ENCODE data around the gene RAD51C. TPM values are rescaled to one million over a fixed set of nuclear protein-coding genes. Genes with fewer than 3 reads are reported as not detected.
"Not testable (repeated sequence)": the region's sequence is repeated elsewhere in the genome, so short reads cannot be mapped to it uniquely, and the experiment has no call there.

The RAD51C gene
- 10 to 100 TPM in 11 of 12 donors, not detected in 1; 24.0 to 42.1 (median 33.7) TPM for polyA plus RNA-seq (ENCODE audit: insufficient read length in 12 of 12)
- long read RNA-seq, donor 1, partial matches to known transcripts: 0 of 6 reads
- long read RNA-seq, donor 1, other reads (novel, unspliced or antisense): 0 of 6 reads
- long read RNA-seq, donor 2, partial matches to known transcripts: 0 of 5 reads
- long read RNA-seq, donor 2, other reads (novel, unspliced or antisense): 0 of 5 reads
- long read RNA-seq, donor 3, partial matches to known transcripts: 0 of 4 reads
- long read RNA-seq, donor 3, other reads (novel, unspliced or antisense): 0 of 4 reads
- long read RNA-seq, donor 4, partial matches to known transcripts: 0 of 4 reads
- long read RNA-seq, donor 4, other reads (novel, unspliced or antisense): 0 of 4 reads
- long read RNA-seq, donor 5, transcript RAD51C-201 (9 exons, 2,591 nt): major isoform, 9 of 15 reads
- long read RNA-seq, donor 5, transcript RAD51C-203 (2 exons, 567 nt): minor isoform, 6 of 15 reads
- long read RNA-seq, donor 5, partial matches to known transcripts: 0 of 15 reads
- long read RNA-seq, donor 5, other reads (novel, unspliced or antisense): 0 of 15 reads
- long read RNA-seq, donor 6, partial matches to known transcripts: 0 of 5 reads
- long read RNA-seq, donor 6, other reads (novel, unspliced or antisense): 0 of 5 reads
- long read RNA-seq, donor 7, partial matches to known transcripts: 0 of 5 reads
- long read RNA-seq, donor 7, other reads (novel, unspliced or antisense): 0 of 5 reads
- long read RNA-seq, donor 8, transcript RAD51C-203 (2 exons, 567 nt): major isoform, 6 of 18 reads
- long read RNA-seq, donor 8, transcript RAD51C-201 (9 exons, 2,591 nt): major isoform, 6 of 18 reads
- long read RNA-seq, donor 8, partial matches to known transcripts: 0 of 18 reads
- long read RNA-seq, donor 8, other reads (novel, unspliced or antisense): 0 of 18 reads
- long read RNA-seq, donor 9, partial matches to known transcripts: 0 of 4 reads
- long read RNA-seq, donor 9, other reads (novel, unspliced or antisense): 0 of 4 reads
- long read RNA-seq, donor 10, transcript RAD51C-203 (2 exons, 567 nt): major isoform, 5 of 7 reads
- long read RNA-seq, donor 10, partial matches to known transcripts: 0 of 7 reads
- long read RNA-seq, donor 10, other reads (novel, unspliced or antisense): 0 of 7 reads
- long read RNA-seq, donor 11, partial matches to known transcripts: 5 of 9 reads
- long read RNA-seq, donor 11, other reads (novel, unspliced or antisense): 0 of 9 reads

- peak; percentile 91 for DNase-seq
Observed at GRCh38 chr17:58692239-58693055, at the start of gene RAD51C. Gene RAD51C, plus strand, starts transcription at chr17:58692602. Its CDS starts 42 bp downstream, at chr17:58692644.

- no peak for DNase-seq
Observed at GRCh38 chr17:58643147-58643546, 49.3 kb upstream of the RAD51C start.

GRCh38 chr17:58648236-58648635 is 44.2 kb upstream of the RAD51C start:
- DNase-seq: no peak

GRCh38 chr17:58657962-58658803 is 34.2 kb upstream of the RAD51C start:
- not testable (repeated sequence) for DNase-seq

- DNase-seq: peak; percentile 93
Observed at GRCh38 chr17:58658804-58659713, 33.3 kb upstream of the RAD51C start.

GRCh38 chr17:58659714-58660084 is 32.7 kb upstream of the RAD51C start:
- not testable (repeated sequence) for DNase-seq

- no peak for DNase-seq
Observed at GRCh38 chr17:58660621-58661020, 31.8 kb upstream of the RAD51C start.

- no peak for DNase-seq
Observed at GRCh38 chr17:58661499-58661898, 30.9 kb upstream of the RAD51C start.

- DNase-seq: no peak
Observed at GRCh38 chr17:58664302-58664701, 28.1 kb upstream of the RAD51C start.

- DNase-seq: no peak
Observed at GRCh38 chr17:58665946-58666857, 26.2 kb upstream of the RAD51C start.

GRCh38 chr17:58666858-58667267 is 25.5 kb upstream of the RAD51C start:
- peak; percentile 48 for DNase-seq

- no peak for DNase-seq
Observed at GRCh38 chr17:58667934-58668597, 24.3 kb upstream of the RAD51C start.

GRCh38 chr17:58668598-58668935 is 23.8 kb upstream of the RAD51C start:
- no peak for DNase-seq

GRCh38 chr17:58669853-58670252 is 22.5 kb upstream of the RAD51C start:
- no peak for DNase-seq

GRCh38 chr17:58671969-58672368 is 20.4 kb upstream of the RAD51C start:
- DNase-seq: no peak

GRCh38 chr17:58677194-58677880 is 15.1 kb upstream of the RAD51C start:
- DNase-seq: no peak

- not testable (repeated sequence) for DNase-seq
Observed at GRCh38 chr17:58678287-58678686, 14.1 kb upstream of the RAD51C start.

Data from muscle of arm (tissue), 14 donors.